Kidney epithelial cell (primary cell): ENCODE measurements around the gene PUSL1. TPM values are rescaled to one million over a fixed set of nuclear protein-coding genes. Genes with fewer than 3 reads are reported as not detected.

Source experiments
- DNase-seq: peaks from one replicate; pipeline ENCODE4 v3.0.0-alpha.2; 2010; ENCODE audit warnings: low read depth
- H3K27me3 ChIP-seq: 2 replicates; pipeline ENCODE4 v1.6.0; 2011; ENCODE audit warnings: low read length; ENCODE audit not compliant: control insufficient read depth, insufficient read depth
- H3K36me3 ChIP-seq: 2 replicates; pipeline ENCODE4 v1.5.1; 2011; ENCODE audit warnings: low read length; ENCODE audit not compliant: control insufficient read depth, insufficient read depth
- H3K4me3 ChIP-seq: 2 replicates; pipeline ENCODE4 v1.5.1; 2011; ENCODE audit warnings: low read depth, mild to moderate bottlenecking, control low read depth, low read length
- total RNA-seq: library from RNA; depleted of rRNA; stranded (reverse); fragments of >200 nt; gene quantifications from 2 replicates; pipeline ENCODE4 v1.2.3, GENCODE V29; 2015
- TF ChIP-seq, protein P1 (sequence below): IDR thresholded peaks from 2 replicates; pipeline ENCODE4 v1.5.1; 2011; ENCODE audit warnings: mild to moderate bottlenecking, moderate library complexity, low read length, control low read depth, inconsistent platforms; ENCODE audit not compliant: insufficient read depth, poor library complexity, severe bottlenecking

The PUSL1 gene
- total RNA-seq, 1 donor from 2014 or later: 45.1 TPM

DNA sequence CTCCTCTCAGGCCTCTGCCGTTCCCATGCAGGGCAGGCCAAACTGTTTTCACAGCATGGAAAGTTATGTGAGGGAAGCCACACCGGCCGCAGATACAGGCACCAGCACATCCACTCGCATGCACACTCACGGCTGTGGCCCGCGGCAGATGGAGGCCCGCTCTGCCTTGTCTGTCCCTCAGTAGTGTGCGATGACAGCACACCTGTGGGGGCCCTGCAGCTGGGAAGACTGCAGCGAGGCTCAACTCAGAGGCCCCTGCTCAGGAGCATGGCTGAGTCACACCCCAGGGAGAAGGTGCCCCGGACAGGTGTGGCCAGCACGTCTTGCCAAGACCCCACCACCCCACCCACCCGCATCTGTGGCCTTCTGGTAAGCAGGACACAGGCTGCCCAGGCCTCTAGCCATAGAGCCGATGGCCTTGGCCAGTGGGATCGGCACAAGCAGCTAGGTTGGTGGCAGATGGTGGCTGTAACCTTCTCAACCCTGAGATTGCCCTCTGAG lies 33.4 kb upstream of the PUSL1 start:
- TF ChIP-seq, protein P1, sequence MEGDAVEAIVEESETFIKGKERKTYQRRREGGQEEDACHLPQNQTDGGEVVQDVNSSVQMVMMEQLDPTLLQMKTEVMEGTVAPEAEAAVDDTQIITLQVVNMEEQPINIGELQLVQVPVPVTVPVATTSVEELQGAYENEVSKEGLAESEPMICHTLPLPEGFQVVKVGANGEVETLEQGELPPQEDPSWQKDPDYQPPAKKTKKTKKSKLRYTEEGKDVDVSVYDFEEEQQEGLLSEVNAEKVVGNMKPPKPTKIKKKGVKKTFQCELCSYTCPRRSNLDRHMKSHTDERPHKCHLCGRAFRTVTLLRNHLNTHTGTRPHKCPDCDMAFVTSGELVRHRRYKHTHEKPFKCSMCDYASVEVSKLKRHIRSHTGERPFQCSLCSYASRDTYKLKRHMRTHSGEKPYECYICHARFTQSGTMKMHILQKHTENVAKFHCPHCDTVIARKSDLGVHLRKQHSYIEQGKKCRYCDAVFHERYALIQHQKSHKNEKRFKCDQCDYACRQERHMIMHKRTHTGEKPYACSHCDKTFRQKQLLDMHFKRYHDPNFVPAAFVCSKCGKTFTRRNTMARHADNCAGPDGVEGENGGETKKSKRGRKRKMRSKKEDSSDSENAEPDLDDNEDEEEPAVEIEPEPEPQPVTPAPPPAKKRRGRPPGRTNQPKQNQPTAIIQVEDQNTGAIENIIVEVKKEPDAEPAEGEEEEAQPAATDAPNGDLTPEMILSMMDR: no peak
- H3K27me3 ChIP-seq: no peaks in the 10 kb centered on the region
- no peak for DNase-seq
- no peaks in the 10 kb centered on the region for H3K36me3 ChIP-seq
- no peak overlapping the region for H3K4me3 ChIP-seq

DNA sequence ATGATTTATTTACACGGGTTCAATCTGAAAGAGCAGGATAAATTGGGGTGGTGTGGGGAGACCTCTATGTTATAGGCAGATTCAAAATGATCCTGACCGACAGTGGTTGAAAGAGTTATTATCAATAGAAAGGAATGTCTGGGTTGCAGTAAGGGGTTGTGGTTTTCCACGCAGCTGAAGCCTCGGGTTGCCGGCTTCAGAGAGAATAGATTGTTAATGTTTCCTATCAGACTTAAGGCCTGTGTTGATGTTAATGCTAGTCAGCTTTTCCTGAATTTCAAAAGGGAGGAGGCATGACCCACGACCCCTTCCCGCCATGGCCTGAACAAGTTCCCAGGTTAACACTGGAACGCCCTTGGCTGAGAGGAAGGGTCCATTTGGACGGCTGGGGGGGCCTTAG lies 32.6 kb upstream of the PUSL1 start:
- no peak for DNase-seq

DNA sequence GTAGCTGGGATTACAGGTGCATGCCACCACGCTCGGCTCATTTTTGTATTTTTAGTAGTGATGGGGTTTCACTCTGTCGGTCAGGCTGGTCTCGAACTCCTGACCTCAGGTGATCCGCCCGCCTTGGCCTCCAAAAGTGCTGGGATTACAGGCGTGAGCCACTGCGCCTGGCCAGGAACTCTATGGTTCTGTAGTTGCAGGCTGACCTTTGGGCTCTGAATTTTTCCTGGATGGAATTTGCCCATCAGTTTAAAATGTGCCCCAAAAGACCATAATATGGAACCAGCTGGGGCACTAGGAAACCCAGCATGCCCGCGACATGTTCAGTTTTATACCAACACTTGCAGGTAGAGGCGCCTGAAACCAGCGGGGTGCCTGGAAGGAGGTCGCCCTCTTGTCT lies 29.8 kb upstream of the PUSL1 start:
- TF ChIP-seq, protein P1: no peak
- DNase-seq: no peak
- H3K27me3 ChIP-seq: no peaks in the 10 kb centered on the region
- no peak overlapping the region for H3K4me3 ChIP-seq
- no peaks in the 10 kb centered on the region for H3K36me3 ChIP-seq

More for the DNA sequence above, 32.6 kb upstream of the PUSL1 start:
- H3K27me3 ChIP-seq: no peaks in the 10 kb centered on the region
- TF ChIP-seq, protein P1: no peak
- no peaks in the 10 kb centered on the region for H3K36me3 ChIP-seq
- H3K4me3 ChIP-seq: no peak overlapping the region

DNA sequence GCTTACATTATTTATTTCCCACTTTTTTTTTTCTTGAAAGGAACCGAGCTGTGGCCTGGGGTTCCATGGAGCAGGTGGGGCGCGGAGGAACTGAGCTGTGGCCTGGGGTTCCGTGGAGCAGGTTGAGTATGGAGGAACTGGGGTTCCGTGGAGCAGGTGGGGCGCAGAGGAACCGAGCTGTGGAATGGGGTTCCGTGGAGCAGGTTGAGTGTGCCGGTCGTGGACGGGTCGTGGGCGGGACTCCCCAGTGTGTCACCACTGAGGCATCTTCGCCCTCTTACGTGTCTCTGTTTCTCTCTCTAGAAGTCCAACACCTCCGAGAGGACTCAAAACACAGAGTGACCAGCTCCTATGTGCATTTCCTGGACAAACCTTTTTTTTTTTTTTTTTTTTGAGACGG lies 29.4 kb upstream of the PUSL1 start:
- no peak overlapping the region for H3K4me3 ChIP-seq
- H3K27me3 ChIP-seq: no peaks in the 10 kb centered on the region
- TF ChIP-seq, protein P1: no peak
- H3K36me3 ChIP-seq: no peaks in the 10 kb centered on the region
- no peak for DNase-seq

DNA sequence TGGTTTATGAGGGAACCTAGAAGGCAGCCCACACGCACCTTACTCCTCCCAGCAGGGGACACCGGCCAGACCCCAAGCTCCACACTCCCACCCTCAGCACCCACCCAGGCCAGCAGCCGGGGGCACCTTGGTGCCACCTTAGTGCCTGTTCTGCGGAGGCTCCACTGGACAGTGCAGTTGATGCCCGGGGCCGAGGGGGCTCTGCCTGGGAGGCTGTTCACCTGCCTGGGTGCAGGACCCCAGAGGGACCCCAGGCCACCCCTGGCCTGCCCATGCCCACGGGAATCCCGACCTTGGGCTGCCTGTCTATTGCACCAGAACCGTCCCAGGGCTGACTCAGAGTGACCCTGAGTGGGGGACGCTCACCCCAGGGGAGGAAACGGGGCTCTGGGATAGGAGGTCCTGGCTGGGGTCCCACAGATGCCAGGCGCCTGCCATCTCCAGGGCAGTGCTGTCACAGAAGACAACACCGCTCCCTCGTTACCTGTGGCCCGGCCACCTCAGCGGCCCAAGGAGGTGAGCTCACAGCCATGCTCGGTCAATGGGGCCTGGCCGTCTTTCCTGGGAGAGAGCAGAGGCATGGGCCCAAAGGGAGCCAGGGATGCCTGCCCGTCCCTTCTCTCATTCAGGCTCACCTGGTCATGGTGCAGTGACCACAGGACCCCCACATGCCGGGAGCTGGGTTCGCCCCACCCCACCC lies 27.5 kb upstream of the PUSL1 start:
- Histone ChIP-seq H3K4me3 (no peak overlapping the region), H3K36me3 (no peaks in the 10 kb centered on the region), H3K27me3 (peaks cover 8% of the 10 kb centered on the region)
- TF ChIP-seq, protein P1: no peak
- no peak for DNase-seq

DNA sequence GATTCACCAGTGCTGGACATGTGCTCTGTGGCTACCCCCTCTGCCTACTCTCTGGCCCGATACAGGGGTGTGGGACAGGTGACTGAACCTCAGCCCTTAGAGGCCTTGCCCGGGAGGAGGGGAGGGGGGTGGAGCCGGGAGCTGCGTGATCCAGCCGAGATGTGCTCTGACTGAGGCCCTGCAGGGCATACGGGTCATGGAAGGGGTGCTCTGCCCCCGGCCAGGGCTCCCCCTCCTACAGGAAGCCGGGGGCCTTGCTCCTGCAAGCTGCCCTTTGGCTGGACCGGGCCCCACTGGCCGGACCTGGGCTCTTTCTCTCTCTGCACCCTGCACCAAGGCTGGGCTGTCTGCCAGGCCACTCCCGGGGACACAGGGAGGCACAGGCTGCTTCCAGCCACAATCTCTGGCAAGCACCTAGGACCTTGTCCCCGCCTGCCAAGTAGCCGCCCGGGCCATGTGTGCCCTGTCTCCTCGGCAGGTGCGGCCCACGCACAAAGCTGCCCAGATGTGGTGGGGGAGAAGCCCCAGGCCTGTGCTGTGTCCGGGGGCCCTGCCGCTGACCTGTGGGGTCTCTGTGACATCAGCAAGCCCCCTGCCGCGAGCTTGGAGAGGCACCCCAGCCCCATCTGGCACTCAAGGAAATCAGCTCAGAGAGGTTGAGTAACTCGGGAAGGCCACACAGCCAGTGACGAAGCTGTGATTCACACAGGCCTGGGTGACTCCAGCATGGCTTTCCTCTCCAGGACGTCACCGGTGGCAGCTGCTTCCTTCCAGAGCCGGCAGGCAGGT lies 26.7 kb upstream of the PUSL1 start:
- Histone ChIP-seq H3K27me3 (peaks cover 16% of the 10 kb centered on the region), H3K4me3 (no peak overlapping the region), H3K36me3 (no peaks in the 10 kb centered on the region)
- TF ChIP-seq, protein P1: no peak
- no peak for DNase-seq
